H1 (cell line): ENCODE measurements around the gene SEMA3A. TPM values are rescaled to one million over a fixed set of nuclear protein-coding genes. Genes with fewer than 3 reads are reported as not detected.

Experiments used
- HDAC2 ChIP-seq, 2 experiments: fragments of 300-600 bp in 1 of 2; sonication (generic) in 1 of 2; IDR thresholded peaks; 2 replicates each; pipeline ENCODE4 v1.6.1; 2011 to 2012; ENCODE audit warnings: low read depth in 2 of 2, low read length in 2 of 2, mild to moderate bottlenecking in 2 of 2, moderate library complexity in 2 of 2, borderline replicate concordance in 1 of 2, inconsistent platforms in 1 of 2
- polyA plus RNA-seq, 7 experiments: library from polyadenylated mRNA; depleted of rRNA in 3 of 7; stranded (reverse) in 5 of 7; unstranded in 2 of 7; fragments of >200 nt in 5 of 7; fragments of 200-250 nt in 2 of 7; gene quantifications; 1 replicate in 5 of 7; 2 replicates in 1 of 7; 4 replicates in 1 of 7; pipeline versions ENCODE4 v1.2.1 to v1.2.3, GENCODE V29; 2011 to 2013; ENCODE audit warnings: missing spikeins in 2 of 7, mixed read lengths in 2 of 7
- total RNA-seq: library from RNA; stranded (reverse); fragmentation: NEBNext Ultra II Directional; extraction: Animal tissue kit (Norgen Biotek cat#: 25700); gene quantifications from 2 replicates; pipeline ENCODE4 v1.2.1, GENCODE V29; 2021

SEMA3A gene
- total and polyA plus RNA-seq, 2 of the 8 experiments (the other 6 are each of a cell fraction or from before 2014, with no cell fraction given) = 8.1 to 45.9 TPM

- TF ChIP-seq HDAC2 (IDR thresholded peaks at IDR 0.05; ENCODE audit: borderline replicate concordance in 1 of 2, low read depth in 2 of 2, low read length in 2 of 2) = no peak
Measured at GRCh38 chr7:84195295-84196060, 889 bp upstream of the SEMA3A start (continued).
